Panc1 (cell line): Measurements from ENCODE around the gene NEURL4.

Source experiments
- CTCF ChIP-seq: fragments of 450-650 bp; IDR thresholded peaks from 2 replicates; pipeline ENCODE4 v1.5.1; 2017; ENCODE audit warnings: mild to moderate bottlenecking
- POLR2AphosphoS5 ChIP-seq: IDR thresholded peaks from 2 replicates; pipeline ENCODE4 v1.6.1; 2012; ENCODE audit warnings: mild to moderate bottlenecking, low read depth, low read length, moderate library complexity
- REST ChIP-seq, 2 experiments: IDR thresholded peaks; 2 replicates each; pipeline ENCODE4 v1.6.1; 2011 to 2012; ENCODE audit warnings: low read depth in 2 of 2, control low read depth in 1 of 2, low read length in 1 of 2, mild to moderate bottlenecking in 1 of 2, moderate library complexity in 1 of 2; ENCODE audit not compliant: insufficient read depth in 1 of 2
- TCF7L2 ChIP-seq: IDR thresholded peaks from 2 replicates; pipeline ENCODE4 v1.6.1; 2011; ENCODE audit warnings: mild to moderate bottlenecking, low read depth, low read length, inconsistent platforms

GRCh38 chr17:7284911-7285310, 44.2 kb downstream of the NEURL4 start:
- TF ChIP-seq POLR2AphosphoS5 (no peak), CTCF (no peak), TCF7L2 (no peak), REST (IDR thresholded peaks at IDR 0.05; ENCODE audit: insufficient read depth in 1 of 2, low read depth in 2 of 2, low read length in 1 of 2) (no peak)
